ENCODE measurements around the gene STUM. TPM values are rescaled to one million over a fixed set of nuclear protein-coding genes. Genes with fewer than 3 reads are reported as not detected.

Gene STUM
- total RNA-seq, 6 donors from 2014 or later: under 0.01 to 0.98 (median 0.20) TPM; not detected in 1

GRCh38 chr1:226648421-226648820 lies 99.9 kb downstream of the STUM start:
- H3K27ac ChIP-seq: peak overlapping the region in 1 of 4 donors; percentile 13
- DNase-seq: no peak
- no peak for ATAC-seq (ENCODE audit: low FRiP score in 2 of 2)
- no peak overlapping the region for H3K4me3 ChIP-seq
- no peaks in the 10 kb centered on the region for H3K27me3 ChIP-seq
- TF ChIP-seq EP300 (IDR thresholded peaks at IDR 0.05): no peak
- TF ChIP-seq POLR2AphosphoS5 (IDR thresholded peaks at IDR 0.05): no peak
- TF ChIP-seq CTCF (IDR thresholded peaks at IDR 0.05): no peak
- TF ChIP-seq POLR2A (IDR thresholded peaks at IDR 0.05): no peak
- H3K9me3 ChIP-seq: no peaks in the 10 kb centered on the region
- peaks cover 24 to 36% (median 29%) of the 10 kb centered on the region in 4 donors for H3K4me1 ChIP-seq
- peaks cover 8 to 50% (median 28%) of the 10 kb centered on the region in 4 donors for H3K36me3 ChIP-seq
- 97% methylated on average over 5 to 6 of the region's 6 CpGs for WGBS, 2 donors

- Histone ChIP-seq H3K4me3 (no peak overlapping the region), H3K36me3 (peaks cover 8 to 45% (median 28%) of the 10 kb centered on the region in 4 donors), H3K27me3 (no peaks in the 10 kb centered on the region), H3K27ac (no peak overlapping the region), H3K9me3 (no peaks in the 10 kb centered on the region), H3K4me1 (peaks cover 25 to 36% (median 30%) of the 10 kb centered on the region in 4 donors)
- no peak for TF ChIP-seq CTCF (IDR thresholded peaks at IDR 0.05)
- TF ChIP-seq POLR2A (IDR thresholded peaks at IDR 0.05): no peak
- no peak for TF ChIP-seq POLR2AphosphoS5 (IDR thresholded peaks at IDR 0.05)
- no peak for TF ChIP-seq EP300 (IDR thresholded peaks at IDR 0.05)
- no peak for DNase-seq
- 90 to 95% methylated on average over 8 of the region's 8 CpGs for WGBS, 2 donors
- no peak for ATAC-seq (ENCODE audit: low FRiP score in 2 of 2)
These were observed 100.7 kb downstream of the STUM start for GRCh38 chr1:226649244-226649643.

GRCh38 chr1:226649780-226650179 lies 101.2 kb downstream of the STUM start:
- Histone ChIP-seq H3K36me3 (peaks cover 8 to 40% (median 27%) of the 10 kb centered on the region in 4 donors), H3K27ac (peak overlapping the region in 2 of 4 donors; percentile 17 to 54), H3K4me3 (no peak overlapping the region), H3K4me1 (peaks cover 25 to 39% (median 34%) of the 10 kb centered on the region in 4 donors), H3K9me3 (no peaks in the 10 kb centered on the region), H3K27me3 (no peaks in the 10 kb centered on the region)
- ATAC-seq (ENCODE audit: low FRiP score in 2 of 2): no peak
- 72 to 77% methylated on average over 7 of the region's 7 CpGs for WGBS, 2 donors
- no peak for DNase-seq
- TF ChIP-seq EP300 (IDR thresholded peaks at IDR 0.05): no peak
- no peak for TF ChIP-seq POLR2AphosphoS5 (IDR thresholded peaks at IDR 0.05)
- TF ChIP-seq POLR2A (IDR thresholded peaks at IDR 0.05): no peak
- TF ChIP-seq CTCF (IDR thresholded peaks at IDR 0.05): no peak

- TF ChIP-seq CTCF (IDR thresholded peaks at IDR 0.05) (no peak), POLR2AphosphoS5 (IDR thresholded peaks at IDR 0.05) (peak; percentile 56 to 70), EP300 (IDR thresholded peaks at IDR 0.05) (peak in 2 of 4 donors; percentile 58 to 84), POLR2A (IDR thresholded peaks at IDR 0.05) (no peak)
- 60 to 66% methylated on average over 5 to 11 of the region's 11 CpGs for WGBS, 2 donors
- DNase-seq (no peak), ATAC-seq (ENCODE audit: low FRiP score in 2 of 2) (no peak)
- peaks cover 8 to 34% (median 24%) of the 10 kb centered on the region in 4 donors for H3K36me3 ChIP-seq
- no peak overlapping the region for H3K4me3 ChIP-seq
- H3K27ac ChIP-seq: peak overlapping the region in 3 of 4 donors; percentile 26 to 54 (median 48)
- no peaks in the 10 kb centered on the region for H3K27me3 ChIP-seq
- H3K9me3 ChIP-seq: no peaks in the 10 kb centered on the region
- peaks cover 30 to 42% (median 35%) of the 10 kb centered on the region in 4 donors for H3K4me1 ChIP-seq
These were observed 101.8 kb downstream of the STUM start for GRCh38 chr1:226650236-226650841.

All from upper lobe of left lung (tissue), 6 donors.